HG03135 (cell line): Measurements from ENCODE around the gene CDCA4.

ENCODE experiments used
- ATAC-seq: cut with Tn5 transposase; IDR thresholded peaks from one replicate; pipeline ENCODE4 v1.9.1; 2021; ENCODE audit warnings: mild to moderate bottlenecking, moderate library complexity; ENCODE audit not compliant: unreplicated experiment

CDCA4 gene

GRCh38 chr14:104976198-104977007 lies 44.5 kb downstream of the CDCA4 start:
- no peak for ATAC-seq

GRCh38 chr14:104975481-104976197 lies 45.2 kb downstream of the CDCA4 start:
- ATAC-seq = no peak

GRCh38 chr14:104974665-104975390 lies 46.1 kb downstream of the CDCA4 start:
- no peak for ATAC-seq

GRCh38 chr14:104974146-104974541 lies 46.7 kb downstream of the CDCA4 start:
- no peak for ATAC-seq

GRCh38 chr14:104973385-104974145 lies 47.3 kb downstream of the CDCA4 start:
- no peak for ATAC-seq

GRCh38 chr14:104973135-104973384 lies 47.8 kb downstream of the CDCA4 start:
- ATAC-seq = no peak

GRCh38 chr14:104972301-104973134 lies 48.4 kb downstream of the CDCA4 start:
- ATAC-seq = no peak

- ATAC-seq = no peak
Observed at GRCh38 chr14:104971447-104972240, 49.2 kb downstream of the CDCA4 start.

- no peak for ATAC-seq
Observed at GRCh38 chr14:104970231-104971068, 50.4 kb downstream of the CDCA4 start.

- ATAC-seq = no peak
Observed at GRCh38 chr14:104969741-104970230, 51.1 kb downstream of the CDCA4 start.

GRCh38 chr14:104968541-104969401 lies 52.1 kb downstream of the CDCA4 start:
- no peak for ATAC-seq

- no peak for ATAC-seq
Observed at GRCh38 chr14:104968153-104968527, 52.7 kb downstream of the CDCA4 start.

- no peak for ATAC-seq
Observed at GRCh38 chr14:104967386-104968152, 53.3 kb downstream of the CDCA4 start.

GRCh38 chr14:104966981-104967385 lies 53.9 kb downstream of the CDCA4 start:
- no peak for ATAC-seq

GRCh38 chr14:104966261-104966865 lies 54.5 kb downstream of the CDCA4 start:
- ATAC-seq = no peak

GRCh38 chr14:104965561-104966231 lies 55.2 kb downstream of the CDCA4 start:
- no peak for ATAC-seq
